GM19372 (cell line): ENCODE results near the gene BUD31.
"Not testable (repeated sequence)": the region's sequence is repeated elsewhere in the genome, so short reads cannot be mapped to it uniquely, and the experiment has no call there.

Source experiments
- ATAC-seq: cut with Tn5 transposase; IDR thresholded peaks from one replicate; pipeline ENCODE4 v1.9.1; 2021; ENCODE audit warnings: mild to moderate bottlenecking, low read depth, moderate library complexity; ENCODE audit not compliant: unreplicated experiment

The BUD31 gene

GRCh38 chr7:99424932-99425730 is 16.4 kb downstream of the BUD31 start:
- no peak for ATAC-seq

DNA sequence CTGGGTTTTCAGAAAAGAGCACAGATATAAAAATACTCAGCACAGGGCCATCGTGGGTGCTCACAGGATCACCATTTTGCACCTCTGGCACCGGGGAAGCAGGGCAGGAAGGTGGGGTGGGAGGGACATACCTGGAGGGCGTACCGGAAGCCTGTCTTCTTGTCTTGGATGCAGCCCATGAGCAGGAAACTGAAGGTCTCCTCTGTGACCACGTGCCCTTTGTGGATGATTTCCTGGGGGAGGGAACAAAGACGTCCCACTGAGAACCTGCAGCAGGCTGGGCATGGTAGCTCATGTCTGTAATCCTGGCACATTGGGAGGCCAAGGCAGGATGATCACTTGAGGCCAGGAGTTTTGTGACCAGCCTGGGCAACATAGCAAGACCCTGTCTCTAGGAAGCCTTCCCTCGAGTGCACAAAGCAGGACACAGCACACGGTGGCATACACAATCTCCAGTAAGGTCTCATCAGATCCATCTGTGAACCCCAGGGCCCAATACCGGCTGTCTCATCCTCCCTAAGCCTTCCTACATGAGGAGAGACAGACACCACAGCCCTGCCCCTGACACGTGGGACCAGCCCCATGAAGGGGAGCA is 20.3 kb downstream of the BUD31 start:
- ATAC-seq, result no peak

- no peak for ATAC-seq
These were observed 21.0 kb downstream of the BUD31 start for GRCh38 chr7:99429756-99430155.

- not testable (repeated sequence) for ATAC-seq
These were observed 23.2 kb downstream of the BUD31 start for GRCh38 chr7:99431756-99432540.

GRCh38 chr7:99433158-99433557 is 24.4 kb downstream of the BUD31 start:
- no peak for ATAC-seq

GRCh38 chr7:99437946-99438572 is 29.3 kb downstream of the BUD31 start:
- ATAC-seq, result no peak

GRCh38 chr7:99438573-99439480 is 30.1 kb downstream of the BUD31 start, which contains the start of the genes CPSF4 and PTCD1:
CPSF4 (plus strand) TSS chr7:99438943; CDS start chr7:99439083, 140 bp downstream.
PTCD1 (minus strand) TSS chr7:99438798; CDS start chr7:99435242, 3,556 bp downstream.
- peak; percentile 91 for ATAC-seq

DNA sequence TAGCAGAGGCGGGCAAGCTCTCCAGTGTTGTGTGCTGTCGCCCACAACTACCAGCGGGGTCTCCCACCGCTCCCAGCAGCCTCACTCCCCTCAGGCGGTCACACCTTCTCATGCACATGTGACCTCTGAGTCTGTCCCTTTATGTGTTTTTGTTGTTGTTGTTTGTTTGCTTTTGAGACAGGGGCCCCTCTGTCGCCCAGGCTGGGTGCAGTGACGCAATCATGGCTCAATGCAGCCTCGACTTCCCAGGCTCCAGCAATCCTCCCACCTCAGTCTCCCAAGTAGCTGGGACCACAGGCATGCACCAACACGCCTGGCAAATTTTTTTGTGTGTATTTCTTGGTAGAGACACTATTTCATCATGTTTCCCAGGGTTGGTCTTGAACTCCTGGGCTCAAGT is 31.4 kb downstream of the BUD31 start:
- ATAC-seq, result no peak

GRCh38 chr7:99446096-99446495 is 37.3 kb downstream of the BUD31 start:
- ATAC-seq, result no peak

DNA sequence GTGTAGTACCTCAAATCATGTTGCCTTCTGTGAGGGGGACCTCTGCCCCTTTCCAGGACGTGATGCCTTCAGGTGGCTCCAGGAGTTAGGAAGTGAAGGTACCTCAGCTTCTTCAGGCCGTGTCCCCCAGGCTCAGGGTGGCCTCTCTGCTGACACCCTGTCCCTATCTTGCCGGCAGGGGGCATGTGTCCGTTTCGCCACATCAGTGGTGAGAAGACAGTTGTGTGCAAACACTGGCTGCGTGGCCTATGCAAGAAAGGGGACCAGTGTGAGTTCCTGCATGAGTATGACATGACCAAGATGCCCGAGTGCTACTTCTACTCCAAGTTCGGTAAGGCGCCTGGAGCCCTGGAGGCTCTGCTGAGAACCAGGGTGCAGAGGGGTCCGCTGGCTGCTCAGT is 39.2 kb downstream of the BUD31 start:
- ATAC-seq, result no peak

DNA sequence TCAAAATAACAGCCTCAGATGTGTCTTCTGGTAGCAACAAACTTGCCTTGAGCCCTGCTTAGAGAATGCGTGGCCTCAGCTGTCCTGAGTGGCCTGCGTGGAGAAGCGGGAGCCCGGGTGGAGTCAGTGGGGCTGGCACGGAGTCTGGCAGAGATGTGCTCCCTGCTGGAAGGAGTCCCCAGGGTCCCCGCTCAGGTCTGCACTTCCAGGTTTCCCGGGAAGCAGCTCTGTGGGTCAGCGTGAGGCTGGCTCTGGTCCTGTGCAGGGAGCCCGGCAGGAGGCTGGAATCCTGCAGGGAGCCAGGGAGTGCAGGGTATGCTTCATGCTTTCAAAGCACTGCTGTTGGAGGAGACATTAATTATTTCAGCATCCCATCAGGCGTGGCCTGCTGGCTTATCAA is 40.1 kb downstream of the BUD31 start:
- ATAC-seq, result no peak

- no peak for ATAC-seq
These were observed 40.6 kb downstream of the BUD31 start for GRCh38 chr7:99449326-99449725.

- ATAC-seq, result no peak
These were observed 43.2 kb downstream of the BUD31 start for GRCh38 chr7:99451936-99452335.

GRCh38 chr7:99452541-99452940 is 43.8 kb downstream of the BUD31 start:
- no peak for ATAC-seq

DNA sequence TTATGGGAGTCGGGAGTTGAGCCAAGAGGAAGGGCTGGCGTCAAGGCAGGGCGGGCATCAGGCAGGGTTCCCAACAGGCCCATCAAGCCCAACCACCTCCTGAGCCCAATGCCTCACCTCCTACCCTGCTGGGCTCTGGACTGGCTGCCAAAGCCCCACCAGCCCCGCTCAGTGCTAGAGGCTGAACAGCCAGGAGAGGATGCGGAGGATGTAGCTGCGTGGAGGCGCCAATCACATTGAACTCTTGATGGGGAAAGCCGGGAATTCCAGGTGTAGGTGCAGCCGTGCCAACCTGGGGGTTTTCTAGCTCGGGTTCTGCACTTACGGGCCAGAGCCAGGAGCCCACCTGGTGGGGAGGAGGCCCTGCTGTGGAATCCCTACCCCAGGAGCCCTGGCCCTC is 44.3 kb downstream of the BUD31 start:
- no peak for ATAC-seq

DNA sequence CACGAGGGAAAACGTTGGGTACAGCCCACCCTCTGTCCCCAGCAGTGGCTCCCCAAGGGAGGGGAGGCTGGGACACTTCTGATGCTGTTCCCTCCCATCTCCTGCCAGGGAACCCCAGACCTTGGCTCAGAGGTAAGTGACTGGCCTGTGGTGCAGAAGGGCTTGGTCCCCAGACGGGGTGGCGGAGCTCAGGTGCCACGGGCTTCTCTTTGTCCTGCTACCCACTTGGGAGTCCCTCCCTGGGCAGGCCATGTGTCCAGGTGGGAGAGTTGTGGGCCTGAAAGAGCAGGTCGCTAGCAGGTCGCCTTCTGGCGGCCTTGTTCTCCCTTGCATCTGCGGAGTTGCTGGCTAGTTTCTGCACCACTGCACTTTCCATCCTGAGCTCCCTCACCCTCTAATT is 47.1 kb downstream of the BUD31 start:
- ATAC-seq, result no peak

GRCh38 chr7:99456288-99456687 is 47.5 kb downstream of the BUD31 start:
- ATAC-seq, result no peak

GRCh38 chr7:99457050-99457649 is 48.4 kb downstream of the BUD31 start:
- ATAC-seq, result no peak
